ENCODE measurements around the gene PKD2L1. TPM values are rescaled to one million over a fixed set of nuclear protein-coding genes. Genes with fewer than 3 reads are reported as not detected.

The PKD2L1 gene
- total RNA-seq, 2 experiments from 2014 or later: 0.76 TPM; not detected in 1

DNA sequence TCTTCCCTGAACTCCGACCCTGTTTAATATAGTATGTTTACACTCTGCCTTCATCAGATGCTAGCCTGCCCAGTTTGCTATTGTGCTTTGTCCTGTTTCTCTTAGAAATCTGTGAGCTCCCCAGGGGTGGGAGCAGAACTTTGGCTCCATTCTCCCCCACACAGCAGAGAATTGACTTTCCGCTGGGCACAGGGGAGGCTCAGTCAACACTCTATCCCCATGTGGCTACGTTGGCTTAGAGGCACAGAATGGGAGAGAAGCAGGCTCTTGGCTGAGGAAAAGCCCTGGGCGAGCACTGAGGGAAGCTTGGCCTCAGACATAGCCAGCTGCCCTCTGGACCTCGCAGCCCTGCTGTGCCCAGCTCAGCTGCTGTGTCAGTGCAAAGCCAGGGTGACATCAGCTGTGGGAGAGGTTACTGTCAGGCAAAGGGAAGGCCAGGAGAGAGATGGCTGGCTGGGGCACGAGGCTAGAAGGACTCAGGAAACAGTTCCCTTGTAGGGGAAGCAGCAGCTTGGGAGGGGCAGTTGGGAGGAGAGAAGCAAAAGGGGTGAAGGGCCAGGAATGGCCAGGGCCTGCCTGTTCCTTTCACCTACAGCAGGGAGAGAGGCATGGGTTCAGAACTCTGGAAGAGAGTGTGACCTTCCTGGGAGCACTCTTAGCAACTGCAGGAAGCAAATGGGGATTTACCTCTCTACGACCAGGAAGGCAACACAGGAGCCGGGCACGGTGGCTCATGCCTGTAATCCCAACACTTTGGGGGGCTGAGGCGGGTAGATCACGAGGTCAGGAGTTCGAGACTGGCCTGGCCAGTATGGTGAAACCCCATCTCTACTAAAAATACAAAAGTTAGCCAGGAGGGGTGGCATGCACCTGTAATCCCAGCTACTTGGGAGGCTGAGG is 11.2 kb upstream of the PKD2L1 start:
- Histone ChIP-seq H3K4me2 (ENCODE audit: low read length) (no peak overlapping the region), H3K4me1 (ENCODE audit: insufficient read depth, low read length, poor library complexity, severe bottlenecking) (peaks cover 48% of the 10 kb centered on the region), H3K4me3 (ENCODE audit: low read depth, low read length, poor library complexity, severe bottlenecking) (no peak overlapping the region), H3K79me2 (ENCODE audit: insufficient read depth, low read depth, low read length) (peaks cover 7% of the 10 kb centered on the region; the same call in 1 of the 2 replicates), H3K9me3 (ENCODE audit: low read length) (no peaks in the 10 kb centered on the region), H3K36me3 (ENCODE audit: insufficient read depth, low read length) (no peaks in the 10 kb centered on the region), H2AFZ (ENCODE audit: low read length) (peak overlapping the region; percentile 14), H3K9me2 (ENCODE audit: insufficient read depth, low read length) (no peaks in the 10 kb centered on the region), H4K20me1 (ENCODE audit: insufficient read depth, low read length) (no peaks in the 10 kb centered on the region), H3K27ac (ENCODE audit: low read depth, low read length, poor library complexity, severe bottlenecking) (no peak overlapping the region)
- DNase-seq (ENCODE audit: low spot score): no peak
- intact Hi-C loops (cut with micrococcal nuclease; ENCODE audit: unreplicated experiment): no loop called here
- ChIA-PET POLR2A (no interaction called here), CTCF (ENCODE audit: unreplicated experiment) (no interaction called here)
- no TSS peak for BruUV-seq (replicated peaks)
- TF ChIP-seq CTCF (conservative IDR thresholded peaks at IDR 0.05; ENCODE audit: low read length): no peak
- TF ChIP-seq EZH2phosphoT487 (IDR thresholded peaks at IDR 0.05; ENCODE audit: borderline replicate concordance, low read depth, low read length): no peak

DNA sequence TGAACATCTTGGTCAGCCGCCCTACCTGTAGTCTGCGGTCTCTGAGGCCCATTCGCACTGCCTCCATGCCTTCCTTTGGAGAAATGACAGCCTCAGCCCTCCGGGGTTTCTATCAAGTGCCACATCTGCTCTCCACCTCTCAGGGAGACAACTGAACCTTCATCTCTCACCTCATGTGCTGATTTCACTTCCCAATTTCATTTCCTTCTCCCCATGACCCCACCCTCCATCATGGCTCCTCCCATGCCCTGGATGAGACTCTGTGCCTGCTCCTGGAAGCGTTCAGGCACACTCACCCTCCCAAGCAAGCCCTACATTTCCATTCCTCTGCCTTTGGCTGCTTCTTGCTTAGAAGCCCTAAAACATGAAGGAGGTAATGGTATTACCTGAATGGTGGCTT is 9.2 kb upstream of the PKD2L1 start:
- H3K4me3 ChIP-seq (ENCODE audit: low read depth, low read length, poor library complexity, severe bottlenecking): peak overlapping the region; percentile 24
- no peaks in the 10 kb centered on the region for H4K20me1 ChIP-seq (ENCODE audit: insufficient read depth, low read length)
- no peaks in the 10 kb centered on the region for H3K9me3 ChIP-seq (ENCODE audit: low read length)
- peaks cover 29% of the 10 kb centered on the region for H3K4me1 ChIP-seq (ENCODE audit: insufficient read depth, low read length, poor library complexity, severe bottlenecking)
- no peaks in the 10 kb centered on the region for H3K79me2 ChIP-seq (ENCODE audit: insufficient read depth, low read depth, low read length)
- peak overlapping the region; percentile 69 for H3K4me2 ChIP-seq (ENCODE audit: low read length)
- BruUV-seq (replicated peaks): no TSS peak
- ChIA-PET POLR2A (interaction anchor here (0.6 to 1.7 kb wide), 7 partner anchors 10 to 294 kb away, joined by 3 to 5 read pairs (median 4); no protein-coding TSS in a partner anchor), CTCF (ENCODE audit: unreplicated experiment) (interaction anchor here (0.6 to 1.0 kb wide), 3 partner anchors 10 to 93 kb away, joined by 3 to 4 read pairs (median 3); no protein-coding TSS in a partner anchor)
- TF ChIP-seq EZH2phosphoT487 (IDR thresholded peaks at IDR 0.05; ENCODE audit: borderline replicate concordance, low read depth, low read length) (no peak), CTCF (conservative IDR thresholded peaks at IDR 0.05; ENCODE audit: low read length) (no peak)
- no peaks in the 10 kb centered on the region for H3K36me3 ChIP-seq (ENCODE audit: insufficient read depth, low read length)
- peak overlapping the region; percentile 74; the same call in 1 of the 2 replicates for H2AFZ ChIP-seq (ENCODE audit: low read length)
- no peaks in the 10 kb centered on the region for H3K9me2 ChIP-seq (ENCODE audit: insufficient read depth, low read length)
- DNase-seq (ENCODE audit: low spot score): peak; percentile 74
- intact Hi-C loops (cut with micrococcal nuclease; ENCODE audit: unreplicated experiment): loop anchor here (5.0 to 10.0 kb wide), 2 partner anchors 33 to 536 kb away; no protein-coding TSS in a partner anchor
- peak overlapping the region; percentile 59 for H3K27ac ChIP-seq (ENCODE audit: low read depth, low read length, poor library complexity, severe bottlenecking)
